Ammon's horn (tissue), 1 donor: Measurements from ENCODE around the gene DAAM2.

ENCODE experiments used
- DNase-seq: peaks from one replicate; pipeline ENCODE4 v3.0.0-alpha.2; 2016; ENCODE audit warnings: low spot score

The DAAM2 gene

GRCh38 chr6:39886871-39887270 is 94.7 kb downstream of the DAAM2 start:
- DNase-seq = no peak

GRCh38 chr6:39887692-39888450 is 95.7 kb downstream of the DAAM2 start:
- DNase-seq = peak; percentile 95

DNA sequence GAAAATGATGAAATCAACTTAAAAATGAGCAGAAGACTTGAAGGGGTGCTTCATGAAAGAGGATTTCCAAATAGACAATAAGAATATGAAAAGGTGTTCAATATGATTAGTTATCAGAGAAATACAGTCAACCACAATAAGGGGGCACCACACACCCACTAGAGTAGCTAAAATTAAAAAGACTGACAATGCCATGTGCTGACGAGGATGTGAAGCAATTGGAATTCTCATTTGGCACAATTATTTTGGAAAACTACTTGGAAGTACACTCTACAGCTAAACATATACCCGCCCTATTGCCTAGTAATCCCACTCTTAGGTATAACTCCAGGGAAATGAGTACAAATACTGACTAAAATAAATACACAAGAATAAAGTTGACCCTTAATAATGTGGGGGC is 97.1 kb downstream of the DAAM2 start:
- DNase-seq = no peak

GRCh38 chr6:39891353-39891752 is 99.2 kb downstream of the DAAM2 start:
- no peak for DNase-seq

DNA sequence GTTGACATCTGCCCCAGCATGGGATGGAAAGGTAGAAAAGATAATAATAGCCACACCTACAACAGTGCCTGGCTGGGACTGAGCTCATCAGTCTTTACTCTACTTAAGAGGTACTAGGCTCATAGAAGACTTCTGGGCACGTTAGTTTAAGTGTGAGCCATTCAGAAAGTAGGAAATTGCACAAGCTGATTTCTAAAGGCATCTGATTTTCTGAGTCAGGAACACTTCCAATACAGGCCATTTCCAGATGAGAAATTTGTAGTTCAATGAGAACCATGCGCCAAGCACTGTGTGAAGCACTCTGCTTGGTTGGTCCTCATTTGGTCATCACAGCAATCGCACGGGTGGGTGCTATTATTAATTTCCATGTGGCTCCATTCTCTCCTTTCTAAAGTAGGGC is 99.8 kb downstream of the DAAM2 start:
- DNase-seq = no peak

- DNase-seq = peak; percentile 83
Measured at GRCh38 chr6:39892490-39893129, 100.4 kb downstream of the DAAM2 start.

DNA sequence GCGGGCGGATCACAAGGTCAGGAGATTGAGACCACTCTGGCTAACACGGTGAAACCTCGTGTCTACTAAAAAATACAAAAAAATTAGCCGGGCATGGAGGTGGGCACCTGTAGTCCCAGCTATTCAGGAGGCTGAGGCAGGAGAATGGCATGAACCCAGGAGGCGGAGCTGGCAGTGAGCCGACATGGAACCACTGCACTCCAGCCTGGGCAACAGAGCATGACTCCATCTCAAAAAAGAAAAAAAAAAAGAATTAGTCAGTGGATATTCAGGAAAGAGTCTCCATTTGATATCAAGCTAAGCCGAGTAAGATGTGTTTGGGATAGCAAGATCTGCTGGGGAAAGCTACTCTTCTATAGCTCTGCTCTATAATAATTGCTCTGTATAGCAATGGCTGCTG is 101.1 kb downstream of the DAAM2 start:
- DNase-seq = no peak

- no peak for DNase-seq
Measured at GRCh38 chr6:39896701-39897100, 104.5 kb downstream of the DAAM2 start.

DNA sequence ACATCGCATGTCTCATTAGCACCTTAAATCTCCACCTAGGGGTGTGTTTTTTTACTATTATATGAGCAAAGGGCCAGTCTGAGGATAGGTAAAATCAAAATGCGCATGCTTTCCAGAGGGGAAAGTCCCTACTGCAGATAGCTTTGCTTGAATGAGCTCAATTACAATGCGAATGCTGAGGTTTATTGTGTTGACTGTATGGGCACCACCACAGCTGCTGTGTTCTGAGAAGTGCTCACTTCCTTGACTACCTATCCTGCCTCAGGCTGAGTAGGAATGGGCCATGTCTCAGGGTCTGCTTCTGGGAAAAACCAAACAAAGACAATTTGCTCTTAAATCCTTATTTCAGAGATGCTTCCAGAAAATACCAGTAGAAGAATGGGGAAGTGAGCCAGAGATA is 105.5 kb downstream of the DAAM2 start:
- DNase-seq = no peak

DNA sequence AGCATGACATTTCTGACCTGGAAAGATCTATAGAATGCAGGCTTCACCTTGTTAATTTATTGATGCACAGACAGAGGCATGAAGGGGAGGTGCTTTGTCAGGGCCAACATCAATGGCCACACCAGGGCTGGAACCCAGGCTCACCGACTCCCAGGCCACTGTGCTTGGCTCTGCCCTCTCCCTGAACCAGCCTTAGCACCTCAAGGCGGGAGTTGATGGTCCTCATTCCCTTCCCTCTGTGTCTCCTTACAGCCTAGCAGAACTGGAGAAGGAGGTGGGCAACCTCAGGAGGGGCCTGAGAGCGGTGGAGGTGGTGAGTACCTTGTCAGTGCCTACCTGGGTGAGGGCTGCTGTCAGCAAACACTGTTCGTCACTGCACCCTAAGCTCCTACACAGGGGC is 106.4 kb downstream of the DAAM2 start:
- DNase-seq = no peak

DNA sequence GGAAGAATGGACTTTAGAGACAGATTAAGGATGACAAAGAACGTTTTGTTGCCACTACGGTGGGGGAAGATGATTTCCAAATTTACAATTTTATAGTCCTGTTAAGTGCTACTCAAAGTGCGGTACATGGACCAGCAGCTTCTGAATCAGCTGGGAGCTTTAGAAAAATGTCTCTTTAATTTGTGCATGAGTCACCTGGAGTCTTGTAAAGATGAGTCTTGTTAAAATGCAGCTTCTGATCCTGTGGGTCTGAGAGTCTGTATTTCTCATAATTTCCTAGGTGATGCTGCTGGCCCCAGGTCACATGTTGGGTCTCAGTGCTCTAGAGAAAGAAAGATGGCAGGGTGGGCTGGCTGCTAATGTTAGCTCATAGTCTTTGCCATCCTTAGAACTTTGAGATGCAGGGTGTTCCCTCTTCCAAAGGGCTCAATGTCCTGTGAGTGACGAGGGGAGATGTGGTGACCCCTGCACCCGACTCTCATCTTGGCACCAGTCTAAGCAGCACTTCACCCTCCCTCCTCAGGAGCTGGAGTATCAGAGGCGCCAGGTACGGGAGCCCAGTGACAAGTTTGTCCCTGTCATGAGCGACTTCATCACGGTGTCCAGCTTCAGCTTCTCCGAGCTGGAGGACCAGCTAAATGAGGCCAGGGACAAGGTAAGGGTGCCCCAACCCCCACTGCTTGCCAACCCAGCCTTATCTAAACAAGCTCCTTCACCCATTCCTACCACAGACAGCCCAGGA is 107.5 kb downstream of the DAAM2 start:
- DNase-seq = no peak

- no peak for DNase-seq
Measured at GRCh38 chr6:39901116-39901655, 109.0 kb downstream of the DAAM2 start.

GRCh38 chr6:39901670-39902069 is 109.5 kb downstream of the DAAM2 start:
- no peak for DNase-seq

DNA sequence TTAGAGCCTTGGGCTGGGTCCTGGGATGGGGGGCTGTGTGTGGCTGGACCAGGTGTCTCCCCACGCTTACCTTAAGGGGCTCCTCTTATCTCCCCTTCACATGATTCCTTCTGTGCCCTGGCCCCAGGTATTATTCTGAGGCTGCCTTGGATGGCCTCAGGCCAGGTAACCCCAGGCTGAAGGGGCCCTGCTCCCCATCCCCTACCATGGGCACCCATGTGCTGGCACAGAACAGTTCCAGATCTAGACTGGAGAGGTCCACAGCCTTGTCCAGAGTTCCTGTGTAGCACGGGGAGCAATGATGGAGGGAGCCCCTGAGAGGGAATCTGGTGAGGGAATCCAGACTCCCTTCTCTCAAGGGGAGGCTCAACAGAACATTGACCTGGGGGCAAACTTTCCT is 110.0 kb downstream of the DAAM2 start:
- DNase-seq = no peak

DNA sequence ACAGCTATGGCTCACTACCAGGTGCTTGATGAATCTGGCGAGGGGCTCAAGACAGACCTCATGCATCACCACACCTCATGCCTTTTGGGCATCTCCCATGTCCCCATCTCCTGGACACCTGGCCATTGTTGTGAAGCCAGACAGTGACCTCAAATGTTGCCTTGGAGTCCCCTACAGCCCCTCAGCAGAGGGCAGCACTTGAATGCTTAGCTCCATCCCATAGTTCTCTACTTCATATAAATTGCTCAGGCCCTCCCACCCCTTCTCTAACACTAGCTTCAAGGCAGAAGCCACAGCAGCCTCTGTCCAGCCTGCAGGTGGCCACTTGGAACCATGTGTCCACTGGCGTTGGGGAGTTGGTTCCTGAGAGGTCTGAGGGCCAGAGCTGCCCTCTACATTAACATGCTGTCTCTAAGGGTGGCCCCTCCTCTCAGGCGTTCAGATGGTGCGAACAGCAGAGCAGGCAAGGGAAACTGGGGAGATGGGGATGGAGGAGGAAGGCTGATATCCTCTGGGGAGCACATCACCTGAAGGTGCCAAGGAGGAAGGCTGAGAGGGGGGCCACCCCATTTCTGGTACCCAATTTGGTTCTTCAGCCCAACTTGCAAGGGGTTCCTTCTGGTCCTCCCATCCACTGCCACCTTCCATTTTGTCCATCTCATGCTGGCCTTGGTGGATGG is 110.8 kb downstream of the DAAM2 start:
- DNase-seq = no peak

DNA sequence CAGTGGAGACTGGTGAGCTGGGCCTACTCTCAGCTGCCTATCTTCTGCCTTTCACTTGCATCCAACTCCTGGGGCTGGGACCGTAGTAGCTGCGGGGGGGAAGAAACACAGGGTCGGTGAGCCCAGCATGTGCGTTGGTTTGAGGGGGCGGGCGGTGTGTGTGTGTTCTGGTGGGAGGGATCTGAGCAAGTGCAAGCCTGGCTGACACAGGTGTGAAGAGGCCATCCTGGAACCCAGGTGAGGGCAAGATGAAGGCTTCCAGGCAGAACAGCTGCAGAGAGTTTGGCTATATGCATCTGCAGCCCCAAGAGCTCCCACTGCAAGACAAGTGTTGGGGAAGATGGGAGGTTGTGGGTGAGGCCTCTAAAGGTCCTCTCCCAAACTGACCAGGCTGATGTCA is 111.5 kb downstream of the DAAM2 start:
- no peak for DNase-seq

- no peak for DNase-seq
Measured at GRCh38 chr6:39904946-39905639, 112.9 kb downstream of the DAAM2 start.

DNA sequence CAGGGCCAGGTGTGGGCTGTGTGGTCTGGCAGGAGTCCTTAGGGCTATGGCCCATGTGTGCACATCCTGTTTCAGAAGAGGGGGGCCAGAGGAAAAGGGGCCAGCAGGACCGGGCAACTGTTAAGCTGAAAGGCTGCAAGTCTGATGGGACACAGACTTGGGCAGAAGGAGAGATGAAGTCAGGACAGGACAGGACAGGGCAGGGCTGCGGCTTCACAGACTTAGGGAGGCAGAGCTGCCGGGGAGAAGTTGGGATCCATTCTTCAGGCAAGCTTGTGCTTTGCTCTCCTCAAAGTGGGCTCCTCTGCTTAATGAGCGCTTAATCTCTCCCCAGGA is 113.4 kb downstream of the DAAM2 start:
- no peak for DNase-seq

- no peak for DNase-seq
Measured at GRCh38 chr6:39906318-39906761, 114.2 kb downstream of the DAAM2 start.

DNA sequence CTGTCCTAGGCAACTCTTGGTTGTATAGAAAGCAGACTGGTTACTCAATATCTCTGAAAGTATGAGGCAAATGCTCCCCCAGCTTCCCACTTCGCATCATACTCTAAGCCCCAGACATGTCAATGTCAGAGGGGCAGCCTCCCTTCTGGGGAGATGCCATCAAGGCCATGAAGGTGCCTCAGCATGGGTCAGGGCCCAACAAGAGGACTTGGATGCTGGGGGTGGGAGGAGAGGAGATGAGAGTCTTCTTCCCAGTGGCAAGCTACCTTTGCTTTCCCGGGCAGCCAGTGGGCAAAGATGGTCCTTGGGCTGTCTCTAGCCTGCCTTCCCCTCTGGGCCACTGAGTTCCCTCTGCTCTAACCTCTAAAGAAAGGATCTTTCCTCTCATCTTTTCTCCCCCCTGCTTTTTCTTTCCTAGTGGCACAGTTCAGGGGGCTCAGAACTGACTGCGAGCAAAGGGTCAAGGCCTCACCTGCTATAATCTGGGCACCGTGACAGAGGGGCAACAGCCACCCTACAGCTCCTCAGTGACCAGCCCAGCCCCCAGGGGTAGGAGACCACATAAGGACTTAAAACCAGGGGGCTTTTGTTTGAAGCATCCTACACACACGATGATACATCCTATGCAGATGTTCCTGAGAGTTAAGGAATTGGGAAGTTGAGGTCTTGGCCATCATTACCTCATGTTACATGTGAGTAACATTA is 115.8 kb downstream of the DAAM2 start:
- DNase-seq = no peak
